NT2/D1 (cell line): Measurements from ENCODE around the gene TERT.

Source experiments
- SUZ12 ChIP-seq: IDR thresholded peaks from 2 replicates; pipeline ENCODE4 v1.6.1; 2011; ENCODE audit not compliant: insufficient read length, insufficient read depth; ENCODE audit errors: extremely low read depth
- YY1 ChIP-seq: IDR thresholded peaks from 2 replicates; pipeline ENCODE4 v1.6.1; 2011; ENCODE audit not compliant: insufficient read length, insufficient read depth
- ZNF274 ChIP-seq: IDR thresholded peaks from 2 replicates; pipeline ENCODE4 v1.6.1; 2011; ENCODE audit warnings: mild to moderate bottlenecking, low read depth, low read length

DNA sequence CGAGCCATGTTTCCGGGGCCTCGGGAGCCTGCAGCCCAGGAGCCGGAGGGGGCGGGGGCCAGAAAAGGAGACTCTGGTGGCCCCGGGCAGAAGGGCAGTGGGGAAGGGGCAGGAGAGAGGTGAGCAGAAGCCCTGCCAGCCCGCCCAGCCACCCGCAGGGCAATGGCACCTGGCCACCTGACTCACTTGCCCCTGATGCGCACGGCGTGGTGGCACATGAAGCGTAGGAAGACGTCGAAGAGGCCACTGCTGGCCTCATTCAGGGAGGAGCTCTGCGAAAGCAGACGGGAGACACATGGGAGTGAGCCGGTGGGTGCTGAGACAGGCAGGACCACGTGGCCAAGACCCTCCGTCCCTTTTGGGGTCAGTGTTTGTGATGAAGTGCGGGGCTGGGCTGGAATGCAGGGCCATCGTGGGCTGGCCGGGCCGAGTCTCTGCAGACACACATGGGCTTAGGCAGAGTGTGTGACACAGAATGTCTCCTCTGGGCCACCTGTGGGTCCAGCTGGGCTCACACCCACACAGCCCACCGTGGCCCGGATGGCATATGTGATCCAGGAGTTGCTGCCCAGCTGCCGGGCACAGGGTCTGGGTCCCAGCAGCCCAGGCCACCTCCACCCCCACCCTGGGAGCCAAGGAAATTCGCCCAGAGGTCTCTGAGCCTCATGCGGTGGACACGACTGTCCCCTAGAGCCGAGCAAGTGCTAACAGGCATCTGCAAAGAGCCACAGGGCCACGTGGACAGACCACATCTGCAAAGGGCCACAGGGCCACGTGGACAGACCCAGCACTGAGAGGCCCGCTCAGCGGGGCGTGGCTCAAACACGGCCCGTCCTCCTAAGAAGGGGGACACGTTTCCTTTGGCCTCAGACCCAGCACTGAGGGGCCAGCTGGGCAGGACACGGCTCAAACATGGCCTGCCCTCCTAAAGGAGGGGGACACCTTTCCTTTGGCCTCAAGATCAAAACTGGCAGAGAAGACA, 23.6 kb downstream of the TERT start:
- no peak for TF ChIP-seq YY1
- TF ChIP-seq SUZ12, result no peak
- TF ChIP-seq ZNF274, result no peak
